ENCODE results near the gene PRDM1. TPM values are rescaled to one million over a fixed set of nuclear protein-coding genes. Genes with fewer than 3 reads are reported as not detected.

The PRDM1 gene
- total RNA-seq, 1 donor from 2014 or later: 103 TPM

Other genes with a start within 250 kb of the PRDM1 start
- gene ATG5, start 239.4 kb downstream of the PRDM1 start, total RNA-seq: 33.8 and 35.9 TPM in 2 replicates